Common myeloid progenitor, CD34-positive (primary cell): ENCODE results near the gene LRRC8C.
A peak's percentile ranks its signal among the peaks of the same experiment; 100 is the strongest.
"Not testable (repeated sequence)": the region's sequence is repeated elsewhere in the genome, so short reads cannot be mapped to it uniquely, and the experiment has no call there.

ENCODE experiments used
- CTCF ChIA-PET: fragments of 350-600 bp; sonication (Branson Sonifier 250); formaldehyde crosslinking; loops from one replicate; lab custom pipeline; 2021; ENCODE audit warnings: antibody characterized with exemption; lab: Charles Lee
- POLR2A ChIA-PET: fragments of 350-600 bp; sonication (Branson Sonifier 250); formaldehyde crosslinking; loops from one replicate; lab custom pipeline; 2021; ENCODE audit warnings: antibody characterized with exemption; lab: Charles Lee
- DNase-seq, 3 donors: peaks; one replicate each; pipeline versions ENCODE4 v3.0.0 to v3.0.0-alpha.2; 2013
- H3K27ac ChIP-seq, 2 experiments: 1 replicate in 1 of 2; 2 replicates in 1 of 2; pipeline ENCODE4 v1.7.0; 2013; ENCODE audit warnings: inconsistent platforms in 2 of 2, low read length in 2 of 2, mild to moderate bottlenecking in 2 of 2, low read depth in 1 of 2, moderate library complexity in 1 of 2; ENCODE audit not compliant: severe bottlenecking in 2 of 2, insufficient read depth in 1 of 2, poor library complexity in 1 of 2
- H3K27me3 ChIP-seq, 5 experiments: replicated peaks in 2 of 5; 1 replicate in 3 of 5; 2 replicates in 2 of 5; pipeline versions ENCODE4 v1.6.1 to v1.7.0; 2013; ENCODE audit warnings: low read length in 4 of 5, mild to moderate bottlenecking in 2 of 5, moderate library complexity in 2 of 5, inconsistent platforms in 1 of 5; ENCODE audit not compliant: insufficient read depth in 5 of 5, control insufficient read depth in 4 of 5
- H3K36me3 ChIP-seq, 4 experiments: 1 replicate in 2 of 4; 2 replicates in 2 of 4; pipeline versions ENCODE4 v1.6.1 to v1.7.0; 2013; ENCODE audit warnings: low read length in 3 of 4, control low read depth in 1 of 4, mild to moderate bottlenecking in 1 of 4; ENCODE audit not compliant: control insufficient read depth in 4 of 4, insufficient read depth in 4 of 4
- H3K4me1 ChIP-seq, 4 experiments: 1 replicate in 3 of 4; 2 replicates in 1 of 4; pipeline versions ENCODE4 v1.6.1 to v1.7.1; 2013; ENCODE audit warnings: low read length in 3 of 4, mild to moderate bottlenecking in 3 of 4, control low read depth in 1 of 4, inconsistent platforms in 1 of 4, moderate library complexity in 1 of 4; ENCODE audit not compliant: control insufficient read depth in 4 of 4, insufficient read depth in 4 of 4; ENCODE audit errors: control extremely low read depth in 1 of 4
- H3K4me3 ChIP-seq, 7 experiments: 1 replicate in 4 of 7; 2 replicates in 3 of 7; pipeline versions ENCODE4 v1.5.1 to v1.7.0; 2013; ENCODE audit warnings: mild to moderate bottlenecking in 7 of 7, low read length in 6 of 7, moderate library complexity in 6 of 7, inconsistent platforms in 2 of 7, low read depth in 2 of 7, control low read depth in 1 of 7; ENCODE audit not compliant: insufficient read depth in 4 of 7, control insufficient read depth in 1 of 7; ENCODE audit errors: extremely low read depth in 1 of 7
- H3K9me3 ChIP-seq, 5 experiments: 1 replicate in 4 of 5; 2 replicates in 1 of 5; pipeline versions ENCODE4 v1.6.1 to v1.7.1; 2013; ENCODE audit warnings: low read length in 4 of 5, mild to moderate bottlenecking in 2 of 5, inconsistent platforms in 1 of 5, low read depth in 1 of 5, moderate library complexity in 1 of 5; ENCODE audit not compliant: control insufficient read depth in 4 of 5, insufficient read depth in 2 of 5; ENCODE audit errors: control extremely low read depth in 1 of 5
- WGBS: methylation state at CpG from one replicate; pipeline ENCODE4 v1.1.5; 2013; ENCODE audit not compliant: insufficient coverage; 5-methylcytosine and 5-hydroxymethylcytosine counted together

Gene LRRC8C

DNA sequence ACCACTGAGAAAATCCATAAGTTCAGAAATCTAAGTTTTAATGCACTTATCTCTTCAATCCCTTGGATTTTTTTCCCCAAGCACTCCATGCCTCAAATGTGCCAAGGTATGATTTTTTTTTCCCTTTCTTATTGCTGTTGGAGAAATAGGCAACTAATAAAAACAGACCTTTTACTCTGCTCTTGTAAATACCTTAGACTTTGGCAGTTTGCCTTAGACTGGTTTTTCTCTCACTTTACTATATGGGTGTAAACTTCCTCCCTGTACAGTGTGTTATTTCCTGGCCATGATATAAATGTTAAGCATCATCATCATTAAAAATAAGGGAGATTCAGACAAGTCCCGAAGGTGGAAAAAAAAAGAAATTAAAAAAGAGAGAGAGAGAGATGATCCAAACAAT is 65.7 kb downstream of the LRRC8C start:
- POLR2A ChIA-PET: no interaction called here
- Histone ChIP-seq H3K9me3 (no peaks in the 10 kb centered on the region), H3K4me1 (peaks cover 3 to 54% (median 27%) of the 10 kb centered on the region in 4 experiments), H3K4me3 (no peak overlapping the region), H3K27me3 (no peaks in the 10 kb centered on the region), H3K36me3 (peaks cover 0 to 12% (median 3%) of the 10 kb centered on the region in 4 experiments), H3K27ac (no peak overlapping the region)
- DNase-seq: no peak
- CTCF ChIA-PET: interaction anchor here (0.7 to 1.0 kb wide), 2 partner anchors 39 to 64 kb away, joined by 3 read pairs; no protein-coding TSS in a partner anchor
- no CpG with 5 or more reads among the region's 1 CpG for whole genome bisulfite sequencing

DNA sequence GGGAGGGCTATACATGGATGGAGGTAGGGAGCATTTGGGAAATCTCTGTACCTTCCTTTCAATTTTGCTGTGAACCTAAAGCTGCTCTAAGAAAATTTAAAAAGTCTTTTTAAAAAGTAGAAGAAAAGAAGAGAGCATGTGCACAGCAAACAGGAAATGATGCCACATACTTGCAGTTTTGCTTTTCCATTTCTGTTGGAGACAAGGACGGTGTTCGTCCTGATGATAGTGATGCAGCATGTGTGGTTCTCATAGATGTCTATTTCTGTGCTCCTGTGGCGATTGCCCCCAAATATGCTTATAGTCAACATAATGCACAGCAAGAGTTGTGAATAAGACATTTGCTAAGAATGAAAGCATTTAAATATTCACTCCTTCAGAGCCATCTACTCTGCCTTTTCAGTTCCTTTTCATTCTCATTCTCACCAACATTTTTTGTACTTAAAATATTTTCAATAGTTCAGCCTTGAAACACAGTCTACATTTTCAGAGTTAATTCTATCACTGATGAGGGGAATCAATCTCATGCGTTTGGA is 66.6 kb downstream of the LRRC8C start:
- WGBS: 100% methylated on average over 3 of the region's 4 CpGs
- peaks cover 1 to 48% (median 19%) of the 10 kb centered on the region in 4 experiments for H3K4me1 ChIP-seq
- H3K4me3 ChIP-seq: no peak overlapping the region
- no peak for DNase-seq
- ChIA-PET POLR2A (no interaction called here), CTCF (interaction anchor here (0.7 to 1.0 kb wide), 2 partner anchors 39 to 63 kb away, joined by 3 read pairs; no protein-coding TSS in a partner anchor)
- no peaks in the 10 kb centered on the region for H3K27me3 ChIP-seq
- H3K27ac ChIP-seq: no peak overlapping the region
- H3K9me3 ChIP-seq: no peaks in the 10 kb centered on the region
- peaks cover 0 to 12% (median 3%) of the 10 kb centered on the region in 4 experiments for H3K36me3 ChIP-seq

DNA sequence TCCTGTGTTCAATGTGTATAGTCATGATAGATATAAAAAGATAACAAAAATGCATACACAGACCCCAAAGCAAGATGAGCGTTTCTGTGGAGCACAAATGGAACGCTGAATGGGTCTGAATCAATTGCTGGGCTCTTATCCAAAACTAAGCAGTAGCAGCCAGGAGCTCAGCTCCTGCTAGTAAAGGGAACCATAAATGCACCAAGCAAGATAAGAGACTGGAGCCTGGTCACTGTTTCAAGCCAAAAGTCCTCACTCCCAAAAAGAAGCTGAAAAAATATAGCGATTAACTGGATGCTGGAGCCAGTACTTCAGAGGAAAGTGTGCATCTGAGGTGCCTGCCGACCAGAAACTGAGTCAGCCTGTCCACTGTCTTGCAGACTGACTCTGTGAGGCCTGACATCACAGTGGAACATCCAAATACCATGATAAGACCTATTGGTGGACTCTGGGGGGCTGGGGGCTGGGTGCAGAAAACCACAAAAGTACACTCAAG is 68.9 kb downstream of the LRRC8C start:
- Histone ChIP-seq H3K36me3 (peaks cover 0 to 6% (median 3%) of the 10 kb centered on the region in 4 experiments), H3K9me3 (no peaks in the 10 kb centered on the region), H3K27me3 (no peaks in the 10 kb centered on the region), H3K4me1 (peaks cover 0 to 47% (median 19%) of the 10 kb centered on the region in 4 experiments), H3K27ac (peak overlapping the region in 1 of 2 experiments; percentile 43), H3K4me3 (no peak overlapping the region)
- peak in 1 of 3 donors; percentile 50 for DNase-seq
- POLR2A ChIA-PET: no interaction called here
- CTCF ChIA-PET: no interaction called here
- 93% methylated on average over 4 of the region's 4 CpGs for WGBS

DNA sequence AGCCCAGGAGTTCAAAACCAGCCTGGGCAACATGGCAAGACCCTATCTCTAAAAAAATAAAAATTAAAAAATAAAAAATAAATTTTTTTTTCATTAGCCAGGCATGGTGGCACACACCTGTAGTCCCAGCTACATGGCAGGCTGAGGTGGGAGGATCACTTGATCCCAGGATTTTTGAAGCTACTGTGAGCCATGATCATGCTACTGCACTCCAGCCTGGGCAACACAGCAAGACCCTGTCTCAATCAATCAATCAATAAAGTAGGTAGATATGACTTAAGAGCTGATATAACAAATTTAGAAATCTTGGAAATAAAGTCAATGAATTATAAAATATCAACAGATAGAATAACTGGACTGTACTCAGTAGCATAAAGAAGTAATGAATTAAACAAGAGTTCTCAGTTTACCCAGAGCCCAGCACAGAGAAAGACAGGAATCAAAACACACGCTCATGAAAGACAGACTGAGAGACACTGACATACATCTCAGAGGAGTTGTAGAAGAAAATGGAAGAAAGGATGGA is 69.7 kb downstream of the LRRC8C start:
- ChIA-PET POLR2A (no interaction called here), CTCF (interaction anchor here (1.3 kb wide), 1 partner anchor 11 kb away, joined by 3 read pairs; no protein-coding TSS in a partner anchor)
- no peak for DNase-seq
- Histone ChIP-seq H3K4me1 (peaks cover 0 to 52% (median 19%) of the 10 kb centered on the region in 4 experiments), H3K9me3 (no peaks in the 10 kb centered on the region), H3K27ac (peak overlapping the region in 1 of 2 experiments; percentile 61), H3K36me3 (peaks cover 0 to 6% (median 3%) of the 10 kb centered on the region in 4 experiments), H3K27me3 (no peaks in the 10 kb centered on the region), H3K4me3 (no peak overlapping the region)
- no CpG with 5 or more reads among the region's 1 CpG for WGBS

DNA sequence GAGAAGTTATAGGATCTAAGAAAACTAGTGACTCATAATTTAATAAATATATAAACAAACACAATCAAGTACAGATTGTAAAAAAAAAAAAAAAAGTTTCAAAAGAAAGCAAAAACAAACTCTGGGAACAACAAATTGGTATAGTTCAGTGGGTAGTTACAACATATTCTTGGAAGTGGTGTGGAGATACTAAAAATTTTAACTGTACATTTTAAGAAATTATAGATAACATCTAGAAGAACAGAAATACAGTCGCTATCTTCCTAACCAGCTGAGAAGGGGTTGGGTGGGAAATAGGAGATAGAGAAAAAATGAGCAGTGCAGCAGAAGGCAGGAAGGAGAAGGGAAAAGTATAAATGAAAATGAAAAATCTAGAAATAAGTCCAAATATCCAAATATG is 70.5 kb downstream of the LRRC8C start:
- peaks cover 0 to 4% (median 3%) of the 10 kb centered on the region in 4 experiments for H3K36me3 ChIP-seq
- CTCF ChIA-PET: interaction anchor here (1.0 to 1.3 kb wide), 2 partner anchors 10 to 11 kb away, joined by 3 read pairs; no protein-coding TSS in a partner anchor
- POLR2A ChIA-PET: interaction anchor here (0.8 kb wide), 1 partner anchor 141 kb away, joined by 4 read pairs; no protein-coding TSS in a partner anchor
- WGBS: no CpG with 5 or more reads among the region's 1 CpG
- H3K27me3 ChIP-seq: no peaks in the 10 kb centered on the region
- H3K4me3 ChIP-seq: no peak overlapping the region
- H3K27ac ChIP-seq: peak overlapping the region in 1 of 2 experiments; percentile 61
- peaks cover 0 to 47% (median 17%) of the 10 kb centered on the region in 4 experiments for H3K4me1 ChIP-seq
- no peak for DNase-seq
- no peaks in the 10 kb centered on the region for H3K9me3 ChIP-seq

DNA sequence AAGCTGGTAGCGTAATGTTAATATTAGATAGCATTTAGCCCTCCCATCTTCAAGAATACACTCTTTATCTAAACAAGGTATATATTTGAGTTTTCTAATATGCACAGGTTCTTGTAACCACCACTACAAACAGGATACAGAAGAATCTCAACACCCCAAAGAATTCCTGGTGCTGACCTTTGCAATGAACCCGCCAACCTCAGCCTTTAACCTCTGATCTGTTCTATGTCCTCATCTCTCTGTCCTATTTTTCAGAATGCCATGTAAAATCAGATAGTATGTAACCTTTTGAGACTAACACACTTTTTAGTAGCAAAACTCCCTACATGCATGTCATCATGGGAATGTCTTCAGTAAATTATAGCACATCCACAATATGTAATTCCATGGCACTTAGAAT is 71.1 kb downstream of the LRRC8C start:
- ChIA-PET POLR2A (interaction anchor here (0.8 kb wide), 1 partner anchor 141 kb away, joined by 4 read pairs; no protein-coding TSS in a partner anchor), CTCF (interaction anchor here (1.0 to 1.3 kb wide), 2 partner anchors 10 to 12 kb away, joined by 3 read pairs; no protein-coding TSS in a partner anchor)
- no peaks in the 10 kb centered on the region for H3K9me3 ChIP-seq
- H3K36me3 ChIP-seq: peaks cover 0 to 4% (median 3%) of the 10 kb centered on the region in 4 experiments
- no peak for DNase-seq
- H3K27me3 ChIP-seq: no peaks in the 10 kb centered on the region
- peaks cover 0 to 45% (median 16%) of the 10 kb centered on the region in 4 experiments for H3K4me1 ChIP-seq
- no peak overlapping the region for H3K4me3 ChIP-seq
- H3K27ac ChIP-seq: peak overlapping the region in 1 of 2 experiments; percentile 61
- WGBS: 80% methylated on average over 1 of the region's 2 CpGs

DNA sequence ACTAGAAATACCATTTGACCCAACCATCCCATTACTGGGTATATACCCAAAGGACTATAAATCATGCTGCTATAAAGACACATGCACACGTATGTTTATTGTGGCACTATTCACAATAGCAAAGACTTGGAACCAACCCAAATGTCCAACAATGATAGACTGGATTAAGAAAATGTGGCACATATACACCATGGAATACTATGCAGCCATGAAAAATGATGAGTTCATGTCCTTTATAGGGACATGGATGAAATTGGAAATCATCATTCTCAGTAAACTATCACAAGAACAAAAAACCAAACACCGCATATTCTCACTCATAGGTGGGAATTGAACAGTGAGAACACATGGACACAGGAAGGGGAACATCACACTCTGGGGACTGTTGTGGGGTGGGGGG is 72.0 kb downstream of the LRRC8C start:
- H3K36me3 ChIP-seq, H3K9me3 ChIP-seq, DNase-seq, H3K4me3 ChIP-seq, POLR2A ChIA-PET, H3K27ac ChIP-seq, H3K27me3 ChIP-seq, CTCF ChIA-PET: not testable (repeated sequence)
- no CpG with 5 or more reads among the region's 2 CpGs for WGBS
- H3K4me1 ChIP-seq: peaks cover 0 to 39% (median 12%) of the 10 kb centered on the region in 4 experiments
